BJ (cell line): Measurements from ENCODE around the gene SYT6. TPM values are rescaled to one million over a fixed set of nuclear protein-coding genes. Genes with fewer than 3 reads are reported as not detected.

ENCODE experiments used
- CTCF ChIA-PET: fragments of 350-600 bp; formaldehyde crosslinking; extraction: SDS; loops from one replicate; lab custom pipeline; 2021; ENCODE audit warnings: antibody characterized with exemption, inconsistent platforms; lab: Yijun Ruan, JAX
- POLR2A ChIA-PET: fragments of 300-600 bp; sonication (Branson Sonifier 250); formaldehyde crosslinking; extraction: SDS; loops from one replicate; lab custom pipeline; 2021; ENCODE audit warnings: antibody characterized with exemption; lab: Charles Lee
- DNase-seq: peaks from one replicate; pipeline ENCODE4 v3.0.0-alpha.2; 2011; ENCODE audit warnings: low read depth
- H3K27me3 ChIP-seq: 2 replicates; pipeline ENCODE4 v1.6.0; 2011; ENCODE audit warnings: low read length; ENCODE audit not compliant: control insufficient read depth, insufficient read depth
- H3K36me3 ChIP-seq: 2 replicates; pipeline ENCODE4 v1.5.1; 2011; ENCODE audit warnings: low read length; ENCODE audit not compliant: control insufficient read depth, insufficient read depth
- H3K4me3 ChIP-seq: 2 replicates; pipeline ENCODE4 v1.5.1; 2011; ENCODE audit warnings: low read depth, mild to moderate bottlenecking, control low read depth, low read length
- CTCF ChIP-seq: IDR thresholded peaks from 2 replicates; pipeline ENCODE4 v1.5.1; 2011; ENCODE audit warnings: low read depth, mild to moderate bottlenecking, control low read depth, inconsistent platforms, low read length, moderate library complexity; ENCODE audit not compliant: insufficient read depth
- polyA plus RNA-seq: library from polyadenylated mRNA; depleted of rRNA; stranded (reverse); fragments of >200 nt; gene quantifications from 2 replicates; pipeline ENCODE4 v1.2.3, GENCODE V29; 2011

SYT6 gene
- polyA plus RNA-seq, 1 experiment: not detected

- ChIA-PET CTCF (no interaction called here), POLR2A (no interaction called here)
- DNase-seq: no peak
Measured at GRCh38 chr1:114178936-114179335, 25.3 kb upstream of the SYT6 start.

GRCh38 chr1:114177282-114177681 lies 23.6 kb upstream of the SYT6 start:
- DNase-seq: no peak
- ChIA-PET POLR2A (no interaction called here), CTCF (interaction anchor here (0.5 kb wide), 1 partner anchor 12 kb away, joined by 3 read pairs; no protein-coding TSS in a partner anchor)
- H3K27me3 ChIP-seq: no peaks in the 10 kb centered on the region
- no peaks in the 10 kb centered on the region for H3K36me3 ChIP-seq
- H3K4me3 ChIP-seq: no peak overlapping the region
- TF ChIP-seq CTCF: no peak

More at GRCh38 chr1:114178936-114179335, 25.3 kb upstream of the SYT6 start:
- H3K36me3 ChIP-seq: no peaks in the 10 kb centered on the region
- H3K27me3 ChIP-seq: no peaks in the 10 kb centered on the region
- no peak for TF ChIP-seq CTCF
- H3K4me3 ChIP-seq: no peak overlapping the region

GRCh38 chr1:114176366-114176765 lies 22.7 kb upstream of the SYT6 start:
- Histone ChIP-seq H3K36me3 (no peaks in the 10 kb centered on the region), H3K4me3 (no peak overlapping the region), H3K27me3 (no peaks in the 10 kb centered on the region)
- no peak for TF ChIP-seq CTCF
- ChIA-PET CTCF (no interaction called here), POLR2A (no interaction called here)
- no peak for DNase-seq

GRCh38 chr1:114173680-114174079 lies 20.0 kb upstream of the SYT6 start:
- H3K36me3 ChIP-seq: no peaks in the 10 kb centered on the region
- TF ChIP-seq CTCF: no peak
- ChIA-PET POLR2A (no interaction called here), CTCF (no interaction called here)
- H3K27me3 ChIP-seq: no peaks in the 10 kb centered on the region
- no peak for DNase-seq
- no peak overlapping the region for H3K4me3 ChIP-seq

- Histone ChIP-seq H3K27me3 (peaks cover 7% of the 10 kb centered on the region; the same call in 1 of the 2 replicates), H3K36me3 (no peaks in the 10 kb centered on the region), H3K4me3 (no peak overlapping the region)
- CTCF ChIA-PET: no interaction called here
- TF ChIP-seq CTCF: no peak
- POLR2A ChIA-PET: no interaction called here
- no peak for DNase-seq
Measured at GRCh38 chr1:114169509-114169908, 15.8 kb upstream of the SYT6 start.
